ENCODE results near the gene LRRC55. TPM values are rescaled to one million over a fixed set of nuclear protein-coding genes. Genes with fewer than 3 reads are reported as not detected.

Gene LRRC55
- total RNA-seq, 1 donor from 2014 or later, result 1.4 TPM

GRCh38 chr11:57210781-57211180 lies 29.0 kb downstream of the LRRC55 start:
- Histone ChIP-seq H4K20me1 (ENCODE audit: low read depth) (no peaks in the 10 kb centered on the region), H3K4me2 (peak overlapping the region; percentile 14), H3K79me2 (ENCODE audit: low read depth) (no peaks in the 10 kb centered on the region), H3K27me3 (no peaks in the 10 kb centered on the region), H3F3A (ENCODE audit: low read depth) (peaks cover 35% of the 10 kb centered on the region), H3K4me1 (peaks cover 51% of the 10 kb centered on the region), H3K9ac (no peak overlapping the region), H3K36me3 (no peaks in the 10 kb centered on the region), H3K9me3 (ENCODE audit: low read depth) (no peaks in the 10 kb centered on the region), H2AFZ (replicated peaks) (peak overlapping the region; percentile 64), H3K27ac (no peak overlapping the region), H3K4me3 (no peak overlapping the region)
- TF ChIP-seq EZH2phosphoT487 (IDR thresholded peaks at IDR 0.05) (no peak), CTCF (IDR thresholded peaks at IDR 0.05) (no peak), EZH2 (IDR thresholded peaks at IDR 0.05) (no peak)
- Mint-ChIP-seq H3K4me1 (peaks cover 23% of the 10 kb centered on the region), H3K27me3 (ENCODE audit: insufficient read depth, low read depth) (peaks cover 14% of the 10 kb centered on the region), H3K4me3 (no peak overlapping the region), H3K27ac (peak overlapping the region; percentile 61), H3K9me3 (peaks cover 2% of the 10 kb centered on the region), H3K36me3 (no peaks in the 10 kb centered on the region)
- no peak for DNase-seq (ENCODE audit: low spot score)

- Histone ChIP-seq H2AFZ (replicated peaks) (no peak overlapping the region), H3K36me3 (no peaks in the 10 kb centered on the region), H3K4me2 (peak overlapping the region; percentile 68), H3K9ac (no peak overlapping the region), H3F3A (ENCODE audit: low read depth) (peaks cover 35% of the 10 kb centered on the region), H3K9me3 (ENCODE audit: low read depth) (no peaks in the 10 kb centered on the region), H3K4me3 (peak overlapping the region; percentile 13), H4K20me1 (ENCODE audit: low read depth) (no peaks in the 10 kb centered on the region), H3K27me3 (no peaks in the 10 kb centered on the region), H3K79me2 (ENCODE audit: low read depth) (no peaks in the 10 kb centered on the region), H3K27ac (peak overlapping the region; percentile 91), H3K4me1 (peaks cover 48% of the 10 kb centered on the region)
- H3K9me3 Mint-ChIP-seq, result peaks cover 4% of the 10 kb centered on the region
- H3K27ac Mint-ChIP-seq, result no peak overlapping the region
- H3K4me1 Mint-ChIP-seq, result peaks cover 27% of the 10 kb centered on the region
- peaks cover 5% of the 10 kb centered on the region for H3K27me3 Mint-ChIP-seq (ENCODE audit: insufficient read depth, low read depth)
- TF ChIP-seq CTCF (IDR thresholded peaks at IDR 0.05) (no peak), EZH2phosphoT487 (IDR thresholded peaks at IDR 0.05) (no peak), EZH2 (IDR thresholded peaks at IDR 0.05) (no peak)
- H3K36me3 Mint-ChIP-seq, result no peaks in the 10 kb centered on the region
- DNase-seq (ENCODE audit: low spot score), result peak; percentile 97
- H3K4me3 Mint-ChIP-seq, result no peak overlapping the region
These were observed 31.8 kb downstream of the LRRC55 start for GRCh38 chr11:57213342-57214097.

DNA sequence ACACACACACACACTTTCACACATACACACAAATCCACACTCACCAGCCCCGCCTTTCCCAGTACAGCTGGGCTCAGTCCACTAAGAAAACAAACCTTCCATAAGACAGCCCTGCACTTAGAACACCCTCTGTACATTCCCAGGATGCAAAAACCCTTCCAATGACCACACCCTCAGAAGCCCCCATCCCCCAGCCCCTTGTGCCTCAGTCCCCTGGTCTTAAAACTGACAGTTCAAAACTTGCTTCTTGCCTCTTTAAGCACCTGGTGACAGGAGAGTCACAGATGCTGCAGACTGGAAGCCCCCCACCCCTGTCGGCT lies 32.3 kb downstream of the LRRC55 start:
- peak overlapping the region; percentile 87 for H3K27ac ChIP-seq
- H3F3A ChIP-seq (ENCODE audit: low read depth), result peaks cover 35% of the 10 kb centered on the region
- H3K9me3 ChIP-seq (ENCODE audit: low read depth), result no peaks in the 10 kb centered on the region
- no peak overlapping the region for H3K4me3 ChIP-seq
- H4K20me1 ChIP-seq (ENCODE audit: low read depth), result no peaks in the 10 kb centered on the region
- no peak overlapping the region for H2AFZ ChIP-seq (replicated peaks)
- Mint-ChIP-seq H3K4me1 (peaks cover 27% of the 10 kb centered on the region), H3K4me3 (no peak overlapping the region), H3K27me3 (ENCODE audit: insufficient read depth, low read depth) (peaks cover 5% of the 10 kb centered on the region), H3K9me3 (peaks cover 4% of the 10 kb centered on the region), H3K27ac (no peak overlapping the region), H3K36me3 (no peaks in the 10 kb centered on the region)
- no peaks in the 10 kb centered on the region for H3K79me2 ChIP-seq (ENCODE audit: low read depth)
- H3K9ac ChIP-seq, result no peak overlapping the region
- DNase-seq (ENCODE audit: low spot score), result peak; percentile 39
- no peaks in the 10 kb centered on the region for H3K36me3 ChIP-seq
- TF ChIP-seq CTCF (IDR thresholded peaks at IDR 0.05) (no peak), EZH2phosphoT487 (IDR thresholded peaks at IDR 0.05) (no peak), EZH2 (IDR thresholded peaks at IDR 0.05) (no peak)
- no peaks in the 10 kb centered on the region for H3K27me3 ChIP-seq
- peaks cover 48% of the 10 kb centered on the region for H3K4me1 ChIP-seq
- peak overlapping the region; percentile 68 for H3K4me2 ChIP-seq

Data from neural progenitor cell (in vitro differentiated cells).